H1 (cell line): ENCODE measurements around the gene EYA2. TPM values are rescaled to one million over a fixed set of nuclear protein-coding genes. Genes with fewer than 3 reads are reported as not detected.

Experiments
- CTCF ChIA-PET: fragments of 300-600 bp; sonication (Branson Sonifier 250); formaldehyde crosslinking; loops from one replicate; lab custom pipeline; 2021; ENCODE audit not compliant: partially characterized antibody; lab: Charles Lee
- POLR2A ChIA-PET: fragments of 300-600 bp; sonication (Branson Sonifier 250); formaldehyde crosslinking; loops from one replicate; lab custom pipeline; 2021; ENCODE audit warnings: inconsistent platforms; ENCODE audit not compliant: partially characterized antibody; lab: Charles Lee
- DNase-seq, 2 experiments: peaks; one replicate each; pipeline versions ENCODE4 v3.0.0 to v3.0.0-alpha.2; 2010 to 2022; ENCODE audit warnings: low spot score in 2 of 2, low read depth in 1 of 2, mixed read lengths in 1 of 2
- FAIRE-seq: peaks from 2 replicates; lab custom pipeline; 2011; peaks lifted over from hg19 to GRCh38; lab: Jason Lieb, UNC
- H2AFZ ChIP-seq: 2 replicates; pipeline ENCODE4 v1.8.1; 2012; ENCODE audit warnings: low read length, inconsistent platforms
- H2AK5ac ChIP-seq: 2 replicates; pipeline ENCODE4 v1.6.1; 2013; ENCODE audit warnings: low read depth, low read length
- H2BK120ac ChIP-seq: replicated peaks from 2 replicates; pipeline ENCODE3; 2013; ENCODE audit warnings: low read depth, low read length, inconsistent platforms
- H2BK12ac ChIP-seq: 2 replicates; pipeline ENCODE4 v1.6.1; 2013; ENCODE audit warnings: low read depth, low read length
- H2BK15ac ChIP-seq: 2 replicates; pipeline ENCODE4 v1.6.1; 2013; ENCODE audit warnings: low read length
- H2BK20ac ChIP-seq: 2 replicates; pipeline ENCODE4 v1.6.1; 2013; ENCODE audit warnings: low read length
- H2BK5ac ChIP-seq: 2 replicates; pipeline ENCODE4 v1.6.1; 2013; ENCODE audit warnings: low read depth, low read length
- H3K14ac ChIP-seq: 2 replicates; pipeline ENCODE4 v1.6.1; 2013; ENCODE audit warnings: inconsistent platforms; ENCODE audit not compliant: insufficient read length
- H3K18ac ChIP-seq: 2 replicates; pipeline ENCODE4 v1.6.1; 2013; ENCODE audit warnings: low read length; ENCODE audit errors: extremely low read depth
- H3K23ac ChIP-seq: 2 replicates; pipeline ENCODE4 v1.6.1; 2013; ENCODE audit warnings: inconsistent platforms; ENCODE audit not compliant: insufficient read length
- H3K23me2 ChIP-seq: 2 replicates; pipeline ENCODE4 v1.6.1; 2013; ENCODE audit warnings: low read depth, low read length
- H3K27ac ChIP-seq: 2 replicates; pipeline ENCODE4 v1.6.1; 2011; ENCODE audit warnings: low read depth, low read length, inconsistent platforms
- H3K27me3 ChIP-seq, 4 experiments: replicated peaks in 1 of 4; 1 replicate in 1 of 4; 2 replicates in 3 of 4; pipeline versions ENCODE4 v1.6.1 to v1.8.1; 2011 to 2013; ENCODE audit warnings: low read length in 3 of 4, mild to moderate bottlenecking in 3 of 4, inconsistent platforms in 2 of 4, mixed read lengths in 2 of 4, moderate library complexity in 1 of 4; ENCODE audit not compliant: control insufficient read depth in 3 of 4, insufficient read depth in 3 of 4; ENCODE audit errors: extremely low read depth in 1 of 4
- H3K36me3 ChIP-seq, 4 experiments: 2 replicates each; pipeline versions ENCODE4 v1.6.1 to v1.8.1; 2011 to 2013; ENCODE audit warnings: mild to moderate bottlenecking in 4 of 4, low read length in 3 of 4, moderate library complexity in 2 of 4, control low read depth in 1 of 4, inconsistent platforms in 1 of 4; ENCODE audit not compliant: insufficient read depth in 4 of 4, control insufficient read depth in 2 of 4
- H3K4ac ChIP-seq: replicated peaks from 2 replicates; pipeline ENCODE3; 2013; ENCODE audit warnings: low read length, low read depth, mixed read lengths, inconsistent platforms; ENCODE audit not compliant: insufficient read length
- H3K4me1 ChIP-seq, 4 experiments: replicated peaks in 1 of 4; 1 replicate in 1 of 4; 2 replicates in 3 of 4; pipeline versions ENCODE4 v1.6.1 to v1.8.1; 2011 to 2013; ENCODE audit warnings: low read length in 3 of 4, inconsistent platforms in 2 of 4, mixed read lengths in 1 of 4; ENCODE audit not compliant: insufficient read depth in 4 of 4, control insufficient read depth in 3 of 4
- H3K4me2 ChIP-seq, 2 experiments: 2 replicates each; pipeline versions ENCODE4 v1.6.1 to v1.8.1; 2011 to 2013; ENCODE audit warnings: low read depth in 2 of 2, low read length in 2 of 2, control low read depth in 1 of 2, inconsistent platforms in 1 of 2, mild to moderate bottlenecking in 1 of 2; ENCODE audit not compliant: insufficient read depth in 1 of 2
- H3K4me3 ChIP-seq, 4 experiments: fragments of 200-600, 300-600 bp in 1 of 4; sonication (generic), shearing (Covaris generic), sonication (Bioruptor Twin) in 1 of 4; 2 replicates each; pipeline versions ENCODE4 v1.5.1 to v1.8.1; 2011 to 2016; ENCODE audit warnings: low read length in 4 of 4, low read depth in 3 of 4, control low read depth in 2 of 4, inconsistent platforms in 2 of 4, mild to moderate bottlenecking in 2 of 4, mixed read lengths in 1 of 4, moderate library complexity in 1 of 4; ENCODE audit not compliant: insufficient read depth in 2 of 4; ENCODE audit errors: extremely low read depth in 1 of 4
- H3K56ac ChIP-seq: replicated peaks from 2 replicates; pipeline ENCODE3; 2013; ENCODE audit warnings: low read depth, mild to moderate bottlenecking, mixed read lengths, low read length, inconsistent platforms; ENCODE audit not compliant: insufficient read length
- H3K79me1 ChIP-seq: 2 replicates; pipeline ENCODE4 v1.6.1; 2013; ENCODE audit warnings: low read depth, low read length, control low read depth
- H3K79me2 ChIP-seq, 2 experiments: 2 replicates each; pipeline versions ENCODE4 v1.6.1 to v1.8.1; 2012 to 2013; ENCODE audit warnings: low read length in 2 of 2, mild to moderate bottlenecking in 2 of 2, inconsistent platforms in 1 of 2; ENCODE audit not compliant: insufficient read depth in 2 of 2, control insufficient read depth in 1 of 2
- H3K9ac ChIP-seq, 4 experiments: replicated peaks in 1 of 4; 1 replicate in 1 of 4; 2 replicates in 3 of 4; pipeline versions ENCODE4 v1.6.1 to v1.8.1; 2011 to 2013; ENCODE audit warnings: low read depth in 3 of 4, low read length in 3 of 4, control low read depth in 2 of 4, mild to moderate bottlenecking in 2 of 4, moderate library complexity in 2 of 4, inconsistent platforms in 1 of 4; ENCODE audit errors: extremely low read depth in 1 of 4
- H3K9me3 ChIP-seq, 2 experiments: 2 replicates each; pipeline versions ENCODE4 v1.6.1 to v1.8.1; 2012 to 2013; ENCODE audit warnings: mild to moderate bottlenecking in 2 of 2, moderate library complexity in 2 of 2, control low read depth in 1 of 2, inconsistent platforms in 1 of 2, low read depth in 1 of 2, low read length in 1 of 2, mixed read lengths in 1 of 2; ENCODE audit not compliant: insufficient read depth in 2 of 2
- H4K20me1 ChIP-seq, 2 experiments: replicated peaks in 1 of 2; 2 replicates each; pipeline versions ENCODE3 to v1.8.1; 2011 to 2013; ENCODE audit warnings: inconsistent platforms in 2 of 2, low read length in 2 of 2, mild to moderate bottlenecking in 1 of 2; ENCODE audit not compliant: insufficient read depth in 2 of 2, control insufficient read depth in 1 of 2
- H4K5ac ChIP-seq: 2 replicates; pipeline ENCODE4 v1.6.1; 2013; ENCODE audit warnings: low read length, low read depth, mixed read lengths, inconsistent platforms; ENCODE audit not compliant: insufficient read length
- H4K8ac ChIP-seq: 2 replicates; pipeline ENCODE4 v1.8.0; 2013; ENCODE audit warnings: mild to moderate bottlenecking, moderate library complexity, low read length, inconsistent platforms; ENCODE audit not compliant: insufficient read depth; ENCODE audit errors: extremely low read depth
- H4K91ac ChIP-seq: replicated peaks from 2 replicates; pipeline ENCODE3; 2013; ENCODE audit warnings: low read length, mixed read lengths, inconsistent platforms; ENCODE audit not compliant: insufficient read length
- ASH2L ChIP-seq: fragments of 200-600, 300-600 bp; sonication (generic); IDR thresholded peaks from one replicate; pipeline ENCODE4 v1.7.1; 2017; ENCODE audit warnings: low read length
- BCL11A ChIP-seq, 2 experiments: IDR thresholded peaks; one replicate each; pipeline ENCODE4 v1.6.1; 2011; ENCODE audit warnings: low read depth in 2 of 2, low read length in 2 of 2, mild to moderate bottlenecking in 2 of 2
- EZH2 ChIP-seq: fragments of 200-600 bp; sonication (generic); IDR thresholded peaks from 2 replicates; pipeline ENCODE4 v1.7.1; 2012; ENCODE audit warnings: low read depth, mild to moderate bottlenecking, moderate library complexity, low read length, inconsistent platforms; ENCODE audit not compliant: severe bottlenecking
- MAX ChIP-seq: IDR thresholded peaks from 2 replicates; pipeline ENCODE4 v1.6.1; 2012; ENCODE audit warnings: inconsistent platforms
- SIN3A ChIP-seq, 2 experiments: IDR thresholded peaks in 1 of 2; conservative IDR thresholded peaks in 1 of 2; 2 replicates each; pipeline ENCODE4 v1.6.1; 2011 to 2012; ENCODE audit warnings: low read length in 2 of 2, improper control_type of control experiment in 1 of 2, low read depth in 1 of 2, mild to moderate bottlenecking in 1 of 2
- TBP ChIP-seq: IDR thresholded peaks from 2 replicates; pipeline ENCODE4 v1.6.1; 2011; ENCODE audit warnings: low read depth, low read length, improper control_type of control experiment
- YY1 ChIP-seq: IDR thresholded peaks from 2 replicates; pipeline ENCODE4 v1.6.1; 2011; ENCODE audit warnings: low read depth, mild to moderate bottlenecking, low read length
- WGBS, 2 experiments: shearing (Covaris generic) in 1 of 2; methylation state at CpG; one replicate each; pipeline versions ENCODE4 v1.1.6 to v1.1.7; 2013 to 2015; ENCODE audit warnings: low lambda C conversion rate in 2 of 2, mixed read lengths in 2 of 2, inconsistent platforms in 1 of 2, low coverage in 1 of 2, missing lambda C conversion rate in 1 of 2; ENCODE audit not compliant: insufficient replicate concordance in 2 of 2, insufficient coverage in 1 of 2, insufficient read length in 1 of 2; ENCODE audit errors: extremely low coverage in 1 of 2, missing lambda C conversion rate in 1 of 2; 5-methylcytosine and 5-hydroxymethylcytosine counted together
- polyA plus RNA-seq, 7 experiments: library from polyadenylated mRNA; depleted of rRNA in 3 of 7; stranded (reverse) in 5 of 7; unstranded in 2 of 7; fragments of >200 nt in 5 of 7; fragments of 200-250 nt in 2 of 7; gene quantifications; 1 replicate in 5 of 7; 2 replicates in 1 of 7; 4 replicates in 1 of 7; pipeline versions ENCODE4 v1.2.1 to v1.2.3, GENCODE V29; 2011 to 2013; ENCODE audit warnings: missing spikeins in 2 of 7, mixed read lengths in 2 of 7
- total RNA-seq: library from RNA; stranded (reverse); fragmentation: NEBNext Ultra II Directional; extraction: Animal tissue kit (Norgen Biotek cat#: 25700); gene quantifications from 2 replicates; pipeline ENCODE4 v1.2.1, GENCODE V29; 2021

EYA2 gene
- total and polyA plus RNA-seq, 2 of the 8 experiments (the other 6 are each of a cell fraction or from before 2014, with no cell fraction given) = 1.6 to 1.7 TPM

- peak overlapping the region; percentile 61; the same call in 1 of the 2 replicates for H2BK15ac ChIP-seq
- H4K91ac ChIP-seq = no peak overlapping the region
- H3K23me2 ChIP-seq = no peaks in the 10 kb centered on the region
- H3K4ac ChIP-seq = no peak overlapping the region
- H3K4me3 ChIP-seq = no peak overlapping the region
- no peak overlapping the region for H3K27ac ChIP-seq
- H2AFZ ChIP-seq = peak overlapping the region; percentile 49; the same call in 1 of the 2 replicates
- no peaks in the 10 kb centered on the region for H3K79me2 ChIP-seq
- H3K56ac ChIP-seq = no peak overlapping the region
- H2BK12ac ChIP-seq = no peak overlapping the region
- no peaks in the 10 kb centered on the region for H3K27me3 ChIP-seq
- no peak overlapping the region for H3K23ac ChIP-seq
- H4K8ac ChIP-seq = no peak overlapping the region
- ChIA-PET POLR2A (no interaction called here), CTCF (interaction anchor here (1.0 to 1.4 kb wide), 2 partner anchors 39 to 92 kb away, joined by 3 read pairs; no protein-coding TSS in a partner anchor)
- H3K79me1 ChIP-seq = no peaks in the 10 kb centered on the region
- H3K9ac ChIP-seq = no peak overlapping the region
- no peak overlapping the region for H4K5ac ChIP-seq
- H4K20me1 ChIP-seq = no peaks in the 10 kb centered on the region
- H2BK20ac ChIP-seq = no peak overlapping the region
- no peaks in the 10 kb centered on the region for H3K9me3 ChIP-seq
- no peak overlapping the region for H2AK5ac ChIP-seq
- no peak overlapping the region; the same call in 1 of the 2 replicates for H3K18ac ChIP-seq
- no peak overlapping the region for H3K14ac ChIP-seq
- H2BK120ac ChIP-seq = no peak overlapping the region
- H3K36me3 ChIP-seq = no peaks in the 10 kb centered on the region
- H2BK5ac ChIP-seq = no peak overlapping the region
- H3K4me1 ChIP-seq = no peaks in the 10 kb centered on the region
- 82% methylated on average over 5 of the region's 5 CpGs; no CpG with 5 or more reads in 1 of the 2 experiments for WGBS, 2 experiments
- FAIRE-seq (no peak), DNase-seq (no peak)
- no peak overlapping the region for H3K4me2 ChIP-seq
- TF ChIP-seq YY1 (no peak), TBP (no peak), MAX (no peak), EZH2 (no peak), BCL11A (IDR thresholded peaks at IDR 0.05; ENCODE audit: low read depth in 2 of 2, low read length in 2 of 2) (no peak), ASH2L (no peak), SIN3A (conservative IDR thresholded peaks at IDR 0.05 in 1 of 2, IDR thresholded peaks at IDR 0.05 in 1 of 2; ENCODE audit: low read depth in 1 of 2, low read length in 2 of 2) (no peak)
Observed at GRCh38 chr20:46849751-46850150, 44.9 kb upstream of the EYA2 start.
